Choroid plexus epithelial cell (primary cell): Measurements from ENCODE around the gene GPSM1.

ENCODE experiments used
- DNase-seq: peaks from one replicate; pipeline ENCODE4 v3.0.0-alpha.2; 2010; ENCODE audit warnings: low read depth
- H3K4me3 ChIP-seq: 2 replicates; pipeline ENCODE4 v1.5.1; 2011; ENCODE audit warnings: low read depth, mild to moderate bottlenecking, control low read depth, low read length, moderate library complexity
- CTCF ChIP-seq: conservative IDR thresholded peaks from 2 replicates; pipeline ENCODE4 v1.5.1; 2011; ENCODE audit warnings: low read depth, mild to moderate bottlenecking, control low read depth, inconsistent platforms, low read length, moderate library complexity

Gene GPSM1

GRCh38 chr9:136353088-136353487, 25.7 kb downstream of the GPSM1 start:
- DNase-seq: no peak
- no peak for TF ChIP-seq CTCF

GRCh38 chr9:136353757-136354488, 26.6 kb downstream of the GPSM1 start:
- no peak overlapping the region for H3K4me3 ChIP-seq
- DNase-seq: no peak
- TF ChIP-seq CTCF: no peak

More at GRCh38 chr9:136353088-136353487, 25.7 kb downstream of the GPSM1 start:
- H3K4me3 ChIP-seq: no peak overlapping the region

GRCh38 chr9:136354592-136355085, 27.3 kb downstream of the GPSM1 start:
- no peak overlapping the region for H3K4me3 ChIP-seq
- peak; percentile 40 for DNase-seq
- TF ChIP-seq CTCF: no peak

GRCh38 chr9:136355616-136356557, 28.5 kb downstream of the GPSM1 start:
- H3K4me3 ChIP-seq: no peak overlapping the region
- no peak for DNase-seq
- TF ChIP-seq CTCF: no peak

- TF ChIP-seq CTCF: no peak
- DNase-seq: no peak
- H3K4me3 ChIP-seq: no peak overlapping the region
These were observed 29.9 kb downstream of the GPSM1 start for GRCh38 chr9:136357202-136357725.

GRCh38 chr9:136358016-136358415, 30.7 kb downstream of the GPSM1 start:
- no peak for TF ChIP-seq CTCF
- H3K4me3 ChIP-seq: no peak overlapping the region
- no peak for DNase-seq
